ENCODE measurements around the gene SLC37A1.

Gene SLC37A1

GRCh38 chr21:42507418-42507817 lies 6.2 kb upstream of the SLC37A1 start:
- no peak for DNase-seq (ENCODE audit: low spot score)

DNA sequence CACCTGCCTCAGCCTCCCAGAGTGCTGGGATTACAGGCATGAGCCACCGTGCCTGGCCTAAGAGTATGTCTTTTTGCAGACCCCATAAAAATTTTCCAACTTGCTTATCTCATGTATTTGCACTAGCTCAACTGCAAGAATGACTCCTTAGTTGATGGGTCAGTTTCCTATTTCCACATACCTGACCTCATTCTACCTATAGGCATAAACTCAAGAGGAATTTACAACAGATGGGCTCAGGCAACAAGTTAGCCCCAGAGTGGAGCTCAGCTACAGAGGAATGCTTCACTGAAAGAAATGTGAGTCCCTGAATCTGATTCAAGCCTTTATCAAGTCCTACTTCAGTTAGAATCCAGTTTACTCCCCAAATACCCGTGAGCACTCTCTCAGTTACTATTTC lies 5.3 kb upstream of the SLC37A1 start:
- no peak for DNase-seq (ENCODE audit: low spot score)

DNA sequence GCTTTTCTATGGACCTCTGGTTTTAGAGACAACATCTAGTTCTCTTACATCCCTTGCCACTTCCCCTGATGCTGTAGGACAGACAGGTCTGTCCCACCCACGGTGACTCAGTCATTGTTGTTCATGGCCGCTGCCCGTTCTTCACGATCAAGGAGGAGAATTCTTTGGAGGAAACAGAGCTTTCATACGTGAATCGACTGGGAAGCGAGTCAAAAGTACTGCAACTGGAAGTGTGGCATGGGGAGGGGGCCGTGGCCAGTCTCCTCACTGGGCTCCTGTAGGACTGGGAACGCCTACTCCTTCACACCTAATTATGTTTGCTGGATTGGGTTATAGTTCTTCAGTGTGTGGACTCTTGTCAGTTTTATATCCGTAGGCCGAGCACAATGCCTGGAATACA lies 4.4 kb upstream of the SLC37A1 start:
- no peak for DNase-seq (ENCODE audit: low spot score)

DNA sequence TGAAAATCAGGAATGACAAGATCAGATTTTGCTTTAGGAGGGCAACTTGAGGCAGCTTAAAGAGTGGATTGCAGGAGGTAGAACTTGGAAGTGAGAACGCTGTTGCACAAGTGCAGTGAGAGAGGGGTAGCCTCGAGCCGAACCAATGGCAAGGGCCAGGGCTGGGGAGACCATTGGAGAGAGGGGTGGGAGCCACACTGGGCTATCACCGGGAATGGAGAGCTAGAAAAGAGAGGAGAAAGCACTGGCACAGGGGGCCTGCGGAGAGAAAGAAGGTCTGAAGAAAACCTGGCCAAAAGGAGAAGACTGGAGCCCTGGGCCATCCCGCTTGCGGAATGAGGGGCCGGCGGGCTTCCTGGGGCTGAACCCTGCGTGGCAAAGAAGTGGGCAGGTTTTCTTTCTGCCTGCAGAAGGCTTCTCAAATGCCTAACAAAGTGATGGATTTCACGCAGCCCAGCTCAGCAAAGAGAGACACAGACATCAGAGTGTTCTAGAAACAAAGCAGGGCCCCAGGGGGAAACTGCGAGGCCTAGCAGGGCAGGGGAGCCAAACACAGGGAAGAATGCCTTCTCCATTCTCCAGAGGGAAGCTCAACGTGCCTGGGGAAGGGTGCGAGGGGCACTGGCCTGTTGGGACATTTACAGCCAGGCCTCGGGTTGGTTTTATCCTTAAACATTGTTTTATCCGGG lies 1.2 kb upstream of the SLC37A1 start:
- DNase-seq (ENCODE audit: low spot score): no peak

GRCh38 chr21:42513985-42514882 lies 582 bp downstream of the SLC37A1 start:
- no peak for DNase-seq (ENCODE audit: low spot score)

GRCh38 chr21:42514883-42515228 lies 1.2 kb downstream of the SLC37A1 start:
- DNase-seq (ENCODE audit: low spot score): no peak

- DNase-seq (ENCODE audit: low spot score): no peak
Measured at GRCh38 chr21:42515708-42516502, 2.3 kb downstream of the SLC37A1 start.

- no peak for DNase-seq (ENCODE audit: low spot score)
Measured at GRCh38 chr21:42518215-42518614, 4.6 kb downstream of the SLC37A1 start.

GRCh38 chr21:42518626-42519025 lies 5.0 kb downstream of the SLC37A1 start:
- no peak for DNase-seq (ENCODE audit: low spot score)

DNA sequence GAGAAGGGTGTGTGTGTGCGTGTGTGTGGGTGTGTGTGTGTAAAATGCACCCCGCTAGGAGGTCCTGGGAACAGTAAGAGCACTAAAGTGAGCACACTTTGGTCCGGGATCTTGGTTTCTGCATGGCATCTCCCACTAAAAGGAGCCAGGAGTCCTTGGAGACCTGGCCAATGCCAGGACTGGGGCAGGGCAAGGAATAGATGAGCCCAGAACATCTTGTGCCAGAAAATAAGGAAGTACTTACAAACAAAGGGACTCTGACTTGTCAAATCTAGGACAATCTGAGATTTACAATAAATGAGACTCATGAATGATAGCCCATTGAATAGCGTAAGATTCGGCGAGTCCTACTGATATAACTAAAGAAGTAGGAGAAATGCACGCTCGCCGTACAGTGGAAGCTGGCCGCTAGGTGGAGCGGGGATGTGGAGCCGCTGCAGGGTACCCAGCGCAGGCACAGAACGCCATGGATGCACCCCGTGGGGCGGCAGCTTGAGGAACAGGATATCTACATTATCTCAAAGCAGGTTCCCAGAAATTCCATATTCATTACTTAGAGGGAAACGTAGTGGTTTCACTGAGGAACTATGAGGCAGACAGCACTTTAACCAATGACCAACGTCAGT lies 7.1 kb downstream of the SLC37A1 start:
- no peak for DNase-seq (ENCODE audit: low spot score)

GRCh38 chr21:42521384-42521783 lies 7.7 kb downstream of the SLC37A1 start:
- no peak for DNase-seq (ENCODE audit: low spot score)

DNA sequence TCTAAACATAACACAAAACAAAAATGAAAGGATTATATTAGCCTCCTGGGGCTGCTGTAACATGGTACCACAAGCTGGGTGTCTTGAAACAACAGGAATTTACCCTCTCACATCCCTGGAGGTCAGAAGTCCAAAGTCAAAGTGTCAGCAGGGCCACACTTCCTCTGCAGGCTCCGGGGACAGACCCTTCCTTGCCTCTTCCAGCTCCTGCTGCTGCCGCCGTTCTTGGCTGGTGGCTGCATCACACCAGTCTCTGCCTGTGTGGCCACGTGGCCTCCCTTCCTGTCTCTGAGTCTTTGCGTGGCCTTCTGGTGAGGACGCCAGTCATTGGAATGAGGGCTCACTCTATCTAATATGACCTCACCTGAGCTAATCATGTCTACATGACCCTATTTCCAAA lies 8.2 kb downstream of the SLC37A1 start:
- DNase-seq (ENCODE audit: low spot score): no peak

DNA sequence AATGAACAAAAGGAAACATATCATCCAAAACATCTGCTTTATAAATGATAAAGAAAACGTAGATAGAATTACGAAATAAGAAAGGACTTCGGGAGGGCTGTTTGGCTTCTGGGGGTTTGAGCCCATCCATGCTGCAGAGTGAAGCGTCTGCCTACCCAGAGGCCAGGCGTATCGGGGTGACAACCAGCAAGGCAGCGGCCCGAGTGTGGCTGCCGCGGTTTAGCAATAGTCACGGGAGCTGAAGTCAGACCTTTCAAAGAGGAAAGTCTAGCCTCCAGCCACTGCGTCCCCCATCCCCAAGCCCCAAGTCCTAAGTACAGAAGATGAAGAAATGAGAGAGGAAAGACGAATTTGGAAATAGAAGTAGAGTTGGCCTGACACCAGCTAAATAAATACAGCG lies 8.6 kb downstream of the SLC37A1 start:
- no peak for DNase-seq (ENCODE audit: low spot score)

DNA sequence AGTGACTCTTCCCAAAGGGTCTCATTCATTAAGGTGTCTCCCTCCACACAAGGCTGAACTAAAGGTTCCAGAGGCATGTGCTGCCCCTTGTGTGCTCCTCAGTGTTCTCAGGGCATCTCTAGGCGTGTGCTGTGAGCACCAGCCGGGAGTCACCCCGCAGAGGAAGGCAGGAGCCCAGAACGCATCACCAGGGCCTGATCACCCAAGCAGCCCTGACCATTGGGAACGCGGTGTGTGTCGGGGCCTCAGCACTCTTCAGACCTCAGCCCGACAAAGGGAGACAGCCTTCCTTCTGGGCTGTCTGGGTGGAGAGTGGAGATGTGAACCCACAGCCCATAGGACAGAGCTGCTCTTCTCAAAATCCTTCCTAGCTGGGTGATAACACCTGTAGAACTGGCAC lies 9.1 kb downstream of the SLC37A1 start:
- DNase-seq (ENCODE audit: low spot score): no peak

DNA sequence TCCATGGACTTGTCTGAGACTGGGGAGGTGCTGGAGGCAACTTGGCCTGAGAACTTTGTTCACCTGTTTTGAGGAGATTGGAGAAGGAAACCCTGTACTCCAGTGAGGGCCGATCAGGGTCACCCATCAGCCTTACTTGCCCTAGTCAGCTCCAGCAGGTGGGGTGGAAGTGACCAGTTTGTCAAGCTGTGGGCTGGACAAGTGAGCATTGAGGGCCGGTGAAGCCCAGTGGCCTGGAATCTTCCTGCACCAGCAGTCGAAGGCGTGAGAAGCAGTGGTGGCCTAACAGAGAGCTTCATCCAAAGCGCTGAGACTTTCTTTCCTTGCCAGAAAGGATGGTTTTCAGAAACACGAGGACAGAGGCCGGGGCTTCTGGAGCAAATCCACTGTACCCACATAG lies 9.6 kb downstream of the SLC37A1 start:
- DNase-seq (ENCODE audit: low spot score): no peak

DNA sequence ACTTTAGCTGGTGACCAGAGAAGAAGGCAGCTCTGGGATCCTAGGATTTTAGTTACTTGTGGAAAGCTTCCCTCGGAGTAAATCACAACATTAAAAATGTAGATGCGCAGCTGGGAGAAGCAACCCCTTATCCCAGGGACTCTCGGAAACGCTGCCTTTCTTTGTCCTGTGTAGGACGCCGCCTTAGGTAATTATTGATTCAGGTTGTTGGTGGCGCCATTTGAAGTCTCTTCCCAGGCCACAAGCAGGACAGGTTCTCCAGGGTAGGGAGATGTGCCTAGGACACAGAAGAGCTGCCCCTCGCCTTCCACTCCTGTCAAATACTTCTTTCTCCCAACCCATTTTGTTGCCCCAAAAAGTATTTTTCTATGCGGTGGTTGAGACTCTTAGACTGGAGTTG lies 10.3 kb downstream of the SLC37A1 start:
- no peak for DNase-seq (ENCODE audit: low spot score)

DNA sequence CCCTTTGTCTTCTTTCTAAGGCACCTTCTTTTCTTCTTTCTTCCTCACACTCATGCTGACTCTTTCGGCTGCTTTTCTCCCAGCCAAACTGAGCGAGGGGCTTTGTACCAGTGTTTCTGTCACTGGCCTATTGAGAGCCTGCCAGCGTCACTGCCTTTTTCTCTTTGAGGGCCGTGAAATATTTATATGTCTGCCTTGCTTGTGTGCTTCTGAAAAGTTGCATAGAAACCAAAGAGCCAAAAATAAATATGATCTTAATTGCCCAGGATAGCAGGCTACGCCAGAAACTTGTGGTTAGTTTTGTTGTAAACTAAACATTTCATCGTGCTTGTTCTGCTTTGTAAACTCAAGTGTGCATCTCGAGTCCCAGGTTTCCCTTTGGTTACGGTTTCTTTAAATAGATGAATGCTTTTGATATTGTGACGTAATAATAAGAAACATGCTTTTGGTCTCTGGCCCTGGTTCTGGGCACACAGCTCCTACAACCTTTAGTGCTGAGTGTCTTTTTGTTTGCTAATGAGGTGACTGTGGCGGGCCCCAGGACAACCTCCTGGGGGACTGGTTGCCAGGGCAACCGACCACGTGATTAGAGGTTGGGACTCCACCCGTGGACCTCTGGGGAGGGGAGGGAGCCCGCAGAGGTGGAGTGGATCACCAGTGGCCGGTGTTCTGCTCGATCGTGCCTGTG lies 10.8 kb downstream of the SLC37A1 start:
- peak; percentile 19 for DNase-seq (ENCODE audit: low spot score)

- DNase-seq (ENCODE audit: low spot score): no peak
Measured at GRCh38 chr21:42525029-42525581, 11.5 kb downstream of the SLC37A1 start.

GRCh38 chr21:42525676-42526378 lies 12.2 kb downstream of the SLC37A1 start:
- DNase-seq (ENCODE audit: low spot score): no peak

DNA sequence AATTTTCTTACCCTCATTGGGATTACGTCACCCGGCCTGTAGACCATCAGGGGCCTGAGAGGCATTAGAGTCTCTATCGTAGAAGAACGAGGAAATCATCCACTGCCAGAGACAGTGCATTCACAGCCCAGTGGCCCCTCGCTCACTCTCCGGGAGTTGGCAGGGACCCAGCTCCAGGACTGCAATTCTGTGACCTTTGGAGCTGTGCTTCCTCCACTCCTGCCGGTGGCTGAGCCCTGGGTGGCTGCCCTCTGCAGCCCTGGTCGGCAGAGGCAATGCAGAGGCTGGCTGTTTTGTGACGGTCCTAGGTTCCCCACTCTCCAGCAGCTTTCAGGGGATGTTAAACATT lies 12.7 kb downstream of the SLC37A1 start:
- no peak for DNase-seq (ENCODE audit: low spot score)

GRCh38 chr21:42527127-42527488 lies 13.5 kb downstream of the SLC37A1 start:
- DNase-seq (ENCODE audit: low spot score): no peak
